ENCODE results near the gene MMP14. TPM values are rescaled to one million over a fixed set of nuclear protein-coding genes. Genes with fewer than 3 reads are reported as not detected.

The MMP14 gene
- total RNA-seq, 1 experiment from 2014 or later, result 17.8 TPM

DNA sequence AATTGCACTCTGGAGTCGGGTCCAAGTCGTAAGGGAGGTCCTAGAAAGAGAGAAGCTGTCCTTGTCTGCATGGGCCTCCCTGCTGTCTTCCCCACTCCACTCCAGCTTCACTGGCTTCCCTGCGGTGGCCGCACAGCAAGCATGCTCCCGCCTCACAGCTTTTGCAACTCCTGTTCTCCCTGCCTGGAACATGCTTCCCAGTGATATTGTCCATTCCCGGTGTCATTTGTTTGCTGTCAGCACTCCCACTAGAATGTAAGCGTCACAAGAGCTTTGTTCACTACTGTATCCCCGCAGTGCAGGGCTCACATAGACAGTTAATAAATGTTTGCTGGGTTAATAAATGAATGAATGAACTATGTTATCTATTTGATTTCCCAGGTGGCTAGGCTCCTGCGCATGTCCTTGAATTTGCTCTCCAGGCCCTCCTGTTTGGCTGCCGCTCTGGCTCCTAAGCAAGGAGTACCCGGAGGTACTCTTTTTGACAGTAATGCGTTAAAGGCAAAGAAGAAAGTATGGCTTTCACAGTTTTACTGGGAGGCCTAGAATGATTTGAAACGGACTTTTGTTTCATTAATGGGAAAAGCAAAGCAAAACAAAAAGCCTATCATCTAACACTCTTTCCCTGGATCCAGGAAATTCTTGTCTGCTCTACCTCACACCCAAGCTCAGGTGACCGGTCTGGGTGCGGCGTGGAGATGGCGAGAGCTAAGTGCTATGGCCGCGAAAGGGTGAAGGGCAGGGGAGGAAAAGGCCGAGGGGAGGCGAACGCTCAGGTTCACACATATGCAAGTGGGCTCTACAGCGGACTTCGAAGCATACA, 15.0 kb upstream of the MMP14 start:
- Histone ChIP-seq H3K27me3 (ENCODE audit: insufficient read depth, low read length) (no peaks in the 10 kb centered on the region), H2AFZ (ENCODE audit: low read depth, low read length, poor library complexity, severe bottlenecking) (no peak overlapping the region), H3K27ac (ENCODE audit: low read depth, low read length) (no peak overlapping the region), H3K9me2 (ENCODE audit: insufficient read depth) (no peaks in the 10 kb centered on the region), H3K9me3 (ENCODE audit: control insufficient read depth in 1 of 2, insufficient read depth in 1 of 2, low read depth in 1 of 2, low read length in 2 of 2) (no peaks in the 10 kb centered on the region), H3K79me2 (ENCODE audit: insufficient read depth, low read length) (no peaks in the 10 kb centered on the region), H3K4me1 (ENCODE audit: control insufficient read depth in 1 of 2, insufficient read depth in 2 of 2, low read length in 2 of 2) (peaks cover 7 to 35% of the 10 kb centered on the region in 2 experiments), H3K36me3 (ENCODE audit: control insufficient read depth in 1 of 2, insufficient read depth in 2 of 2, low read length in 2 of 2) (no peaks in the 10 kb centered on the region), H4K20me1 (ENCODE audit: insufficient read depth) (no peaks in the 10 kb centered on the region), H3K4me3 (replicated peaks in 1 of 2; ENCODE audit: low read depth in 1 of 2, low read length in 2 of 2) (no peak overlapping the region), H3K9ac (ENCODE audit: low read length) (no peak overlapping the region), H3K4me2 (ENCODE audit: low read length) (no peak overlapping the region)
- TF ChIP-seq RAD21 (IDR thresholded peaks at IDR 0.05; ENCODE audit: low read depth), result no peak
- TF ChIP-seq EZH2 (IDR thresholded peaks at IDR 0.05), result no peak
- no peak for TF ChIP-seq CBX3 (IDR thresholded peaks at IDR 0.05; ENCODE audit: low read depth)
- TF ChIP-seq ZNF274 (IDR thresholded peaks at IDR 0.05; ENCODE audit: low read depth, low read length), result no peak
- TF ChIP-seq SIN3A (IDR thresholded peaks at IDR 0.05; ENCODE audit: low read depth), result no peak
- TF ChIP-seq SP1 (IDR thresholded peaks at IDR 0.05; ENCODE audit: low read depth), result no peak
- no peak for TF ChIP-seq ELF1 (IDR thresholded peaks at IDR 0.05; ENCODE audit: borderline replicate concordance, low read depth)
- TF ChIP-seq POLR2AphosphoS5 (IDR thresholded peaks at IDR 0.05; ENCODE audit: low read depth, low read length), result no peak
- TF ChIP-seq, protein P1, sequence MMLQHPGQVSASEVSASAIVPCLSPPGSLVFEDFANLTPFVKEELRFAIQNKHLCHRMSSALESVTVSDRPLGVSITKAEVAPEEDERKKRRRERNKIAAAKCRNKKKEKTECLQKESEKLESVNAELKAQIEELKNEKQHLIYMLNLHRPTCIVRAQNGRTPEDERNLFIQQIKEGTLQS (IDR thresholded peaks at IDR 0.05), result no peak
- no peak for TF ChIP-seq YY1 (IDR thresholded peaks at IDR 0.05; ENCODE audit: extremely low read depth, insufficient replicate concordance, low read depth, low read length)
- ChIA-PET POLR2A (interaction anchor here (0.6 to 1.6 kb wide), 2 partner anchors 8 to 288 kb away, joined by 3 to 6 read pairs; no protein-coding TSS in a partner anchor), CTCF (interaction anchor here (1.4 to 2.1 kb wide), 2 partner anchors 164 to 169 kb away, joined by 5 to 8 read pairs; no protein-coding TSS in a partner anchor), RAD21 (ENCODE audit: low non-redundant PET in 1 of 2, low total read pairs in 2 of 2, uncharacterized antibody in 2 of 2, unreplicated experiment in 2 of 2) (interaction anchor here in 1 of 2 experiments (1.1 kb wide), 1 partner anchor 10 kb away, joined by 4 read pairs; no protein-coding TSS in a partner anchor)
- intact Hi-C loops (cut with micrococcal nuclease), result loop anchor here (2.0 kb wide), 3 partner anchors 79 to 265 kb away; partner anchors contain the start of gene AJUBA
- ATAC-seq (no peak), DNase-seq (ENCODE audit: low read depth, low spot score) (no peak)
- BruUV-seq (replicated peaks), result no TSS peak
